ENCODE data around the gene CRACDL.

- TF ChIP-seq CTCF (IDR thresholded peaks at IDR 0.05), result no peak
- no peak for TF ChIP-seq POLR2A (IDR thresholded peaks at IDR 0.05)
- no peak for TF ChIP-seq EP300 (IDR thresholded peaks at IDR 0.05)
- TF ChIP-seq POLR2AphosphoS5 (IDR thresholded peaks at IDR 0.05), result no peak
Observed at GRCh38 chr2:98793275-98793674, 142.8 kb downstream of the CRACDL start.

Measured in gastroesophageal sphincter (tissue), 3 donors.